Measurements from ENCODE around the gene ATG7.
"Not testable (repeated sequence)": the region's sequence is repeated elsewhere in the genome, so short reads cannot be mapped to it uniquely, and the experiment has no call there.

ATG7 gene

DNA sequence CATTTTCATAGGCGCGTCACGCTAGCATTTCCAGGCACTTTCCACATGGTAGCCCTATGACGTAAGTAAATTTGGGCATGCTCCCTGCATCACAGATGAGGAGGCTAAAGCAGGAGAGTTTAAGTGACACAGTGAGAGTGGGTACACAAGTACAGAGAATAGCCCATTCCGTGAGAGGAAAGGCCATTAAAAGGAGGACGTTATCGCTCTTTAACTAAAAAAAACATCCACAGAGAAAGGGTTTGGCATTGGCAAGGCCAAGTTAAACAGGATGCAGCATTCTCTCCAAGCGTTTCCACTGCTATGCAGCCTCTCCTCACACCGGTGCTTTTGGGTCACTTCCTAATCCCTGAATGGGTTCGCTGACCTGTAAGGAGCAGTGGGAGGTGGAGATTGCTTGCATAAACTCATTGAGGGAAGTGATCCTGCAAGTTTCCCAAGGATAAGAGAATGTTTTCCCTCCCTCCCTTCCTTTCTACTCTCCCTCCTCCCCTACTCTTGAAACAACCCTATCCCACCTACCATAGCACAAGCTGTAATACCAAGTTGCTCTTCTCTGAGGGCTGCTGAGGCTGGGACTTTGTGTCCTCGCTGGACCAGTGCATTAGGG, 223.9 kb downstream of the ATG7 start:
- DNase-seq (ENCODE audit: low read depth) = peak; percentile 81
- no peak for TF ChIP-seq CTCF (IDR thresholded peaks at IDR 0.05; ENCODE audit: low read length, missing control alignments)
- no peak overlapping the region for H3K4me3 ChIP-seq (replicated peaks; ENCODE audit: low read depth, low read length)

DNA sequence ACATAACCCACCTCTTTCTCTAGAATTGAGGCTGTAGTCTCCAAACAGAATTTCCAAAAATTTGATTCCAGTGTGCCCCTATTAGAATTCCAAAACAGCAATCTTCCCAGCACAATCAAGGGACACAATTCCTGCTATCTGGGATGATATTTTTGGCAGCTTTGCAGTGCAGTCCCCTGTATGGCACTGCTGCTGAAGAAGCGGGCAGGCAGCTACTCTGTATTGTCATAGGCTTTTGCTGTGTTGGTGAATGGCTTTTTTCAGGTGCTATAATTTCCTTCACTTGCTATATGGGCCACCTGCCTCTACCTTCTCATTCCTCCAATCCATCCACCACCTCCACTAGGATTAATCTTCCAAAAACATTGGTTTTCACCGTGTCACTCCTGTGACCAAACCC, 226.0 kb downstream of the ATG7 start:
- no peak for DNase-seq (ENCODE audit: low read depth)
- no peak for TF ChIP-seq CTCF (IDR thresholded peaks at IDR 0.05; ENCODE audit: low read length, missing control alignments)
- no peak overlapping the region for H3K4me3 ChIP-seq (replicated peaks; ENCODE audit: low read depth, low read length)

DNA sequence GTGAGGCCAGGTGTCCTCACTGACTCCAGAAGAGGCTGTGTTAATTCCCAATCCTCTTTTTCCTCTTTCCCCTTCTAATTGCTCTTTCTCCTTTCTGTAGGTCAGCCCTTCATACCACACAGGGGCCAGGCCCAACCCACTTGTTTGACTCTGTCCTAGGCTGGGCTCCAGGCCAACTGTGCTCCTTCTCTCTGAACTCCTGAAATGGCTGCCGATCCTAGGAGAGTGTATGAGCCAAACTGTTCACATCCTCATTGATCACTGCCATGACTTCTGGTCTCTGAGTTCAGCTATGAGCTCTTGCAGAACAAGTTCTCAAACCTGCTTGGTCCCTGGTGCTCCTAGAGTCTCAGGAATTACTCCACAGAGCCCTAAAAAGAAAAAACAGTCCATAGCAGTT, 226.4 kb downstream of the ATG7 start:
- DNase-seq (ENCODE audit: low read depth) = peak; percentile 87
- TF ChIP-seq CTCF (IDR thresholded peaks at IDR 0.05; ENCODE audit: low read length, missing control alignments) = no peak
- no peak overlapping the region for H3K4me3 ChIP-seq (replicated peaks; ENCODE audit: low read depth, low read length)

DNA sequence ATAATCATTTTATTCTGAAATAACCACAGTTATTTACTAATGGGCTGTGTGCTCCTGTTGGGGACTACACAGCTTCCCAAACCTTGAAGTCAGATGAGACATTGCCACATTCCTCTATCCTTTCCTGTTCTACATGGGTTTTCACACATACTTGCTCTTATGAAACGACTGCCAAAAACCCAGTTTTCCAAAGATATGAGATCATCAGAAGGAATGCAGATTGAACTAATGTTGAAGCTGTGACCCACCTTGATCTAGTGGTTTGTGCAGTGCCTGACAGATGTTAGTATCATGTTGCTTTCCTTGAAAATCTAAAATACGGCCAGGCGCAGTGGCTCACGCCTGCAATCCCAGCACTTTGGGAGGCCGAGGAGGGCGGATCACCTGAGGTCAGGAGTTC, 226.9 kb downstream of the ATG7 start:
- TF ChIP-seq CTCF (IDR thresholded peaks at IDR 0.05; ENCODE audit: low read length, missing control alignments) = no peak
- peak; percentile 94 for DNase-seq (ENCODE audit: low read depth)
- no peak overlapping the region for H3K4me3 ChIP-seq (replicated peaks; ENCODE audit: low read depth, low read length)

DNA sequence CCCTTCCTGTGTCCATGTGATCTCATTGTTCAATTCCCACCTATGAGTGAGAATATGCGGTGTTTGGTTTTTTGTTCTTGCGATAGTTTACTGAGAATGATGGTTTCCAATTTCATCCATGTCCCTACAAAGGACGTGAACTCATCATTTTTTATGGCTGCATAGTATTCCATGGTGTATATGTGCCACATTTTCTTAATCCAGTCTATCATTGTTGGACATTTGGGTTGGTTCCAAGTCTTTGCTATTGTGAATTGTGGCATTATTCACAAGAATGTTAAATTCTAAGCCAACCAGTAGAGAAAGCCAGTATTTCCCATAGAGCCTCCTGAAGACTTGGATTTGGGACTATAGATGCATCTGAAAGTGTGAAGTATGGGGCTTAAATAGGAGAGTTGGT, 230.2 kb downstream of the ATG7 start:
- DNase-seq (ENCODE audit: low read depth); H3K4me3 ChIP-seq (replicated peaks; ENCODE audit: low read depth, low read length): not testable (repeated sequence)

- DNase-seq (ENCODE audit: low read depth) = no peak
- no peak for TF ChIP-seq CTCF (IDR thresholded peaks at IDR 0.05; ENCODE audit: low read length, missing control alignments)
- no peak overlapping the region for H3K4me3 ChIP-seq (replicated peaks; ENCODE audit: low read depth, low read length)
Observed at GRCh38 chr3:11507719-11508118, 235.5 kb downstream of the ATG7 start.

DNA sequence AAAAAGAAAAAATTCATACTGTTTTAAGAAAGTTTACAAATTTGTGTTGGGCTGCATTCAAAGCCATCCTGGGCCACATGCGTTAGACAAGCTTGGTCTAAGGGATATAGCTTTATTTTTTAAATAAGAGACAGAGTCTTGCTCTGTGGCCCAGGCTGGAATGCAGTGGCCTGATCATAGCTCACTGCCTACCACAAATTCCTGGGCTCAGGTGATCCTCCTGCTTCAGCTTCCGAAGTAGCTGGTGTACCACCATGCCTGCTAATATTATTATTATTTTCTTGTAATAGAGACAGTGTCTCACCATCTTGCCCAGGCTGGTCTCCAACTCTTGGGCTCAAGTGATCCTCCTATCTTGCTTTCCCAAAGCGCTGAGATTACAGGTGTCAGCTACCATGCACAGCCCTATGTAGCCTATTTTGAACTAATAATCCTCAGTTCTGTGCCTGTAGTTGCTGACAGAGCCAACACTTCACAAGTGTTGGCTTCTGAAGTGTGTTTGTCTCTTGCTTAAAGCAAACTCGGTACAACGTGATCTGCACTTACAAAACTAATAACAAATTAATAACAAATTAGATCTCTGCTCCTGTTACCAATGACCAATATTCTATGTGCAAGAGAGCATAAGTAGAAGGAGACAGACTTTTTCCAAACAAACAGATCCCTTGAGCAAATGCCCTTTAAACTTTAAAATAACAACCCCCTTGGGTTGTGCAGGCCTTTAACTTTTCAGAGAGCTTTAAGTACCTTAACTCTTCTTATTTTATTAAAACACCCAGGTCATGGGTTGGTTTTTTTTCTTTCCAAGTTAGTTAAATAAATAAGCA, 236.4 kb downstream of the ATG7 start:
- no peak overlapping the region for H3K4me3 ChIP-seq (replicated peaks; ENCODE audit: low read depth, low read length)
- TF ChIP-seq CTCF (IDR thresholded peaks at IDR 0.05; ENCODE audit: low read length, missing control alignments) = no peak
- DNase-seq (ENCODE audit: low read depth) = no peak

Data from fibroblast of pulmonary artery (primary cell).